Activated CD4-positive, alpha-beta T cell treated with anti-CD3 and anti-CD28 coated beads for 48 hours (primary cell): Measurements from ENCODE around the gene TRAPPC4.
"Not testable (repeated sequence)": the region's sequence is repeated elsewhere in the genome, so short reads cannot be mapped to it uniquely, and the experiment has no call there.

Source experiments
- DNase-seq: peaks from one replicate; pipeline ENCODE4 v3.0.0-alpha.2; 2020

Gene TRAPPC4

DNA sequence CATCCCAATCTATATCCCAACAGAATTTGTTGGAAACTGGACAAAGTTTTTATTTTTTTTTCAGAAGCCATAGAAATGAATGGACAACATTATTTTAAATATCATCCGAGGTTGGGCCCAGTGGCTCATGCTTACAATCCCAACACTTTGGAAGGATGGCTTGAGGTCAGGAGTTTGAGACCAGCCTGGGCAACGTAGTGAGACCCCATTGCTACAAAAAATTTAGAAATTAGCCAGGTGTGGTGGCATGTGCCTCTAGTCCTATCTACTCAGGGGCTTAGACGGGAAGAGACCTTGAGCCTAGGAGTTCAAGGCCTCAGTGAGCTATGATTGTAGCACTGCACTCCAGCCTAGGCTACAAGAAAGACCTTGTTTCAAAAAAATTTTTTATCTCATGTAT is 16.2 kb downstream of the TRAPPC4 start:
- no peak for DNase-seq

DNA sequence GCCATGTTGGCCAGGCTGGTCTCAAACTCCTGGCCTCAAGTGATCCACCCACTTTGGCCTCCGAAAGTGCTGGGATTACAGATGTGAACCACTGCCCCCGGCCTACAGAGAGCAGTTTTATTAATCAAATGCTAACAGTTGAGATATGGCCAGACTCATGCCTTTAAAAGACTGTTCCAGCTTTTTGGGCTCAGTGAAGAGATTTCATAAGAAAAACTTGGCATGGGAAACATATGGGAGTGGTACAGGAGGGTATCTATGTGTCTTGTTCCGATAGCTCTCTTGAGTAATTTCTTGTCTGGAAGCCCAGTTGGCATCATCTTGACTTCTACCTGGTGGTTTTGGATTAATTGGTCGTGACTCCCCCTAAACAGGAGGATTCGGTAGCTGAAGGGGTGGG is 20.3 kb downstream of the TRAPPC4 start:
- DNase-seq, result no peak

DNA sequence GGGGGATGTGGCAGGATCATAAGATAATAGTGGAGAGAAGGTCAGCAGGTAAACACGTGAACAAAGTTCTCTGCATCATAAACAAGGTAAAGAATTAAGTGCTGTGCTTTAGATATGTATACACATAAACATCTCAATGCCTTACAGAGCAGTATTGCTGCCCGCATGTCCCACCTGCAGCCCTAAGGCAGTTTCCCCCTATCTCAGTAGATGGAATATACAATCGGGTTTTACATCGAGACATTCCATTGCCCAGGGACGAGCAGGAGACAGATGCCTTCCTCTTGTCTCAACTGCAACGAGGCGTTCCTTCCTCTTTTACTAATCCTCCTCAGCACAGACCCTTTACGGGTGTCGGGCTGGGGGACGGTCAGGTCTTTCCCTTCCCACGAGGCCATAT is 20.9 kb downstream of the TRAPPC4 start:
- not testable (repeated sequence) for DNase-seq

DNA sequence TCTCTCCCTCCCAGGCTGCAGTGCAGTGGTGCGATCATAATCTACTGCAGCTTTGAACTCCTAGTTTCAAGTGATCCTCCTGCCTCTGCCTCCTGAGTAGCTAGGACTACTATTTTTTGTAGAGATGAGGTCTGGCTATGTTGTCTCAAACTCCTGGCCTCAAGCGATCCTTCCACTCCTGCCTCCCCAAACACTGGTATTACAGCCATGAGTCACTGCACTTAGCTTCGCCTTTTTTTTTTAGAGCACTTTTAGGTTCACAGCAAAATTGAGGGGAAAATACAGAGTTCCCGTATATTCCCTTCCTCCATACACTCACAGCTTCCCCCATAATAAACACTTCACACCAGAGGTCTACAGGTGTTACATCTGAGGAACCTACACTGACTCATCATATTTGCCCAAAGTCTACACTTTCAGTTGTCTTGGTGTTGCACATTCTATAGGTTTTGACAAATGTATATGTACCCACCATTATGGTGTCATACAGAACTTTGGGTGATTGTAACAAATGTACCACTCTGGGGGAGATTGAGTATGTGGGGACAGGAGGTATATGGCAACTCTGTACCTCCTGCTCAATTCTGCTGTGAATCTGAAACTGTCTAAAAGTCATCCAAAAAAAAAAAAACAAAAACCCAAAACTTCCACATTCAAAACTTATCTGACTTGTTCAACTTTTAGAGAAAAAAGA is 23.4 kb downstream of the TRAPPC4 start:
- DNase-seq, result no peak

DNA sequence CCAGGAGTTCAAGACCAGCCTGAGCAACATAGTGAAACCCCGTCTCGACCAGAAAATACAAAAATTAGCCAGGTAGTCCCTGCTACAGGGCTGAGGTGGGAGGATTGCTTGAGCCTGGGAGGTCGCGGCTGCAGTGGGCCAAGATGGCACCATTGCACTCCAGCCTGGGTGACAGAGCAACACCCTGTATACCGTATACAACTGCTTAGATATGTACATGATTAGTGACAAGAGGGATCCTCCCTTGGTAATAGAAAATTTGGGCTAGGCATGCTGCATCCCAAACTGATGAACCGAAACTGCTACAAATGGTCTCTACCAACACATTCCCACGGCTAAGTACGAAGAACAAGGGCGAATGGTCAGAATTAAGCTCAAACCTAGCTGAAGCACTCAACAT is 24.4 kb downstream of the TRAPPC4 start:
- no peak for DNase-seq

DNA sequence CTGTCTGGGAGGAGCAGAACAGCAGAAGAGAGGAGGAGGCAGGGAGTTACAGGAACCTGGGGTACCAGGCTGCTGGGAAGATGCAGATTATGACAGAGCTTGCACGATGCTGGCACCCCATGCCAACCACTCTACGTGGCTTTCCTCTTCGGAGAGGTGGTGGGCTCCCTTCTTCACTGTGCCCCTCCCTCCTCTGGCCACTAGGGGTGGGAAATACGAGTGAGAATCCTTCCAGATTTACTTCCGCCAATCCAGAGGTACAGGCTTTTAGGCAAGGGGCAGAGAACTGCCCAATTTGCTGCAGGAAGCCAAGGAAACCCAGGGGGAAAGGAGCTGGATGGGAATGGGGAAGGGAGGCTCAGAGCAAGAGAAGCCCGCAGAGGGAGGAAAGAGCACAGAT is 26.1 kb downstream of the TRAPPC4 start:
- DNase-seq, result no peak

DNA sequence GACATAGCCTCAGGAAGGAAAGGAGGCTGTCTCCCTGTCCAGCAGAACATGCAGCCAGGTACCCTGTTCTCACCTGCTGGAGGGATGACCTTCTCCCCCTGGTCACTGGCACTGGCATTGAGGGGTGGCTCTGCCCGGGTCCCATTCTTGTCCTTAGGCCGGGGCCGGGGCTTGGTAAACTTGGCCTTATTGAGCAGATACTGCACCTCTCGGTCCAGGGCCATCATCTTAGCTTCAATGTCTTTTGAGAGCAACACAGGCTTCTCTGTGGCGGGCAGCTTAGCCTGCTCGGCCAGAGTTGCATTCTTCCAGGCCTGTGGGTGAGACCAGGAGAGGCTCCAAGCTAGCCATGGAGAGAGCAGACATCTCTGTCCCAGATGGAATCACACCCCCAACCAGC is 27.9 kb downstream of the TRAPPC4 start:
- no peak for DNase-seq

DNA sequence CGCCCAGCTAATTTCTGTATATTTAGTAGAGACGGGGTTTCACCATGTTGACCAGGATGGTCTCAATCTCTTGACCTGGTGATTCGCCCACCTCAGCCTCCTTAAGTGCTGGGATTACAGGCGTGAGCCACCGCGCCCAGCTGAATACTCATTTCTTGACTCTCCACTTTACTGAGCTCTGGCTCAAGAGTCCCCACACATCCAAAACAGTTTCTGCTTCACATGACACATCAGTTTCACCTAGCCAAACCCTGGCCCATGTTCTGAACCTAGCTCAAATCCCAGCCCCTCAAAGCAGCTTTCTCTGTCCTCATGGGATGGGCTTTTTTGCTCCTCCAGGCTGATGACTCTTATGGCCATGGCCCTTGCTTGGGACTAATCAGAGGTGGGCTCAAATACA is 28.6 kb downstream of the TRAPPC4 start:
- DNase-seq, result peak; percentile 23

DNA sequence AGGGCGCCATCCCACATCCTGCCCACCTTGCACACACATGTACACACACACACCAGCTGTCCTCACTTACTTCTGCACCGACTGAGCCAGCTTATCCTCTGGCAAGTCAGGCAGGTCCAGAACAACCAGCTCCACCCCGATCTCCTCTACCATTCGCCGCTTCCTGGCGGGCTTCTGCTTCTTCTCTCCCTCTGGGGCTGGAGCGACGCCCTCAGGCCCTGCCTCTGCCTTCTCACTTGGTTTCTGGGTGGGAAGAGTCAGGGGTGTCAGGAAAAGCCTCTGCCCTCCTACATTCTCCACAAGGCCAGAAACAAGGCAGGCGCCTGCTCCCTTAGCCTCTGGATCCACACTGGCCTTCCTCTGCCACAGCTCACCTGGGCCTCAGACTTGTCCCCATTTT is 30.1 kb downstream of the TRAPPC4 start:
- no peak for DNase-seq

DNA sequence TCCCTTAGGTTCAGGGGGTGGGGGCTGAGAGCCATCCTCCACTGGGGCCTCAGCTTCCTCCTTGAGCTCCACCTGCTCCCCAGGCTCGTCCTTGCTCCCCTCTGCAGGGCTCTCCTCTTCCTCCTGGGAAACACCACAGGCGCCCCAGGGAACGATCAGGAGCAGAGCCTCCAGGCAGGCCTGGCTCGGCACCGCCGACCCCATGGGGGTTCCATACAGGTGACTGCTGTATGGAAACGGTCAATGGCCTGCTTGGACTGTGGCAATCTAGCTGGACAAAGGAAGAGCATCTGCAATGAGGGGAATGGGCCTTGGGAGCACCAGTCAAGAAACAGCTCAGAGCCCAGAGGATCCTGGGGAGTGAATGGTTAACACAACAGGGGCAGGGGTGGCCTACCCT is 30.5 kb downstream of the TRAPPC4 start:
- DNase-seq, result no peak

DNA sequence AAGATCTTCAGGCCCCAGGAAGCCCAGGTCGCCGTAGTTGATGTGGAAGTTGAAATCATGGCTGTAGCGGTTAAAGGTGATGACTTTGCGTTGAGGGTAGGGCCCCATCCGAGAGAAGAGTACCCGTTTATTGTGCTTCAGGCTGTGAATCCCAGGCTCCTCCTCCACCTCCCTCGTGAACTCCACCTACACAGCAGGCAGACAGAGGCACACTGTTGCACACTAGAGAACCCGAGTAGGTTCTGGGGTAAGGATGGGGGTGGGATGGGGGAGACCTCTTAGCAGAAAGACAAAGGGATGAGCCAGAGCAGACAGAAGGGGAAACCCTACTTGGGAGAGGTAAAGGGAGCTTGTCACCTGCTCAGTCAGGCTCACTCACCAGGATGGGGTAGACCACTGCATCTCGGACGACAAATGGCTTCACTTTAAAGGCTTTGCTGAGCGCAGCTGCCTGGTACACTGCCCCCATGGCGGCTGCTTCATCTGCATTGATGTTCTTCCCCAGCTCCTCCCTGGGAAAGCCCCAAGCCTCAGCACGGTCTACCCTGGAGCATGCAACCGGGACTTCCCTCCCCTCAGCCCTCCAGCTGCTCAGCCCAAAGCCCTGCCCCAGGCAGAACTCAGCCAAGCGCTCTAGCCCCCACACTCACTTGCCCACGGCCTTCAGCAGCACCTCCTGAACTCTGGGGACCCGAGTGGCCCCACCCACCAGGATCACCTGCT is 33.0 kb downstream of the TRAPPC4 start:
- peak; percentile 15 for DNase-seq

DNA sequence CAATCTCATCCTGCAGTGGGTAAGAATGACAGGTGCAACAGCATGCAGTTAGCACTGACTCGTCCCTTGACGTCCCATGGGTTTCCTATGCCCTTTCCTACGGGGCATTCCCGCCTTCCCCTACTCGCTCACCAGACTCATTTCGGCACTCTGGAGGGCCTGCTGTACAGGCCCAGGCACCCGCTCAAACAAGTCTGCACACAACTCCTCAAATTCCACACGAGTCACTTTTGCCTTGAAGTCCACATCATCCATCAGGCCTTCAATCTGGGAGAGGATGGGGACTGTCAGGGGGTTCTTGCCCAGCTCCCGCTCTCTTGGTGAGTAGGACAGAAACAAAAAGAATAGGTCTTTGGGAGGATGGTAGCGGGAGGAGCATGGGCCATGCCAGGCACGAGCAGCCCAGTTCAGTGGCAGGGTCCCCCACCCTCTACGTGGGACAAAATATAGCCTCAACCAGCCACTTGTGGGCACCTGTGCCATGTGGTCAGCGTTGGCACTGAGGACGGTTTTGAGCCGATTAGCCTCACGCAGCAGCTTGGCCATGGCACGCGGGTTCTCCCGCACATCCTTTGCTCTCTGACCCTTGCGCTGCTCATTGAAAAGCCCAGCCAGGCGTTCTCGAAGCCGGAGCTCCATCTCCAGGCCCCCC is 33.7 kb downstream of the TRAPPC4 start:
- DNase-seq, result no peak

DNA sequence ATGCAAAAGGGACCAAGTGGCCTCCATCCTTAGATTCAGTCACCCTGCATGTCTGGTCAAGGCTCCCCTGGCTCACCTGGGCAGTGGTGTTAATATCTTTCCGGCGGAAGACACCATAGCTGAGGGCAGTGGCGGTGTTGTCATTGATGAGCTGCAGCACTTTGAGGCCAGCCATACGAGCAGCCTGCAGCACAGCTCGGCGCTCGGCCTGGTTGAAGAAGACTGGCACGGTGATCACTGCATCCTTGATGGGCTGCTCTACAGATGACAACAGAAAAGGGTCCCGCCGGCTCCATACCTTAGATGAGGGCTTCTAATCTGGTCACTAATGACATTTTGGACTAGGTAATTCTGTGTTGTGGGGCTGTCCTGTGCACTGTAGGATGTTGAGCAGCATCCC is 35.9 kb downstream of the TRAPPC4 start:
- DNase-seq, result no peak

DNA sequence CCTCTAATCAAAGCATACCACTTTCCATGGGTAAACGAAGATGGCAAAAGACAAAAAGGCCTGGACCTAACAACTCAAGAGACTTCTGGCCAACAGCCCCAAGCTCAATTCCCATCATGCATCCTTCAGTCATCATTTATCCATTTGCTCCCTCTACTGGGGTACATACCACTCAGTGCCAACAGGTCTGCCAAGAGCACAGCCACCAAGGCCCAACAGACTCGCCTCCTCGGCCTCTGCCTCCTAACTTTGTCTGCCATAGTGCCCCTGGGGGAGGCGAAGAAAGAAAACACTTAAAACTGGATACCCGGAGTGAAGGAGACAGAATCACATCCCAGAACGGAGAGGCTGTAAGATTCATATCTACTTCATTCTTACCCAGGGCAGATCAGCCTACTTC is 37.3 kb downstream of the TRAPPC4 start:
- DNase-seq, result peak; percentile 30

DNA sequence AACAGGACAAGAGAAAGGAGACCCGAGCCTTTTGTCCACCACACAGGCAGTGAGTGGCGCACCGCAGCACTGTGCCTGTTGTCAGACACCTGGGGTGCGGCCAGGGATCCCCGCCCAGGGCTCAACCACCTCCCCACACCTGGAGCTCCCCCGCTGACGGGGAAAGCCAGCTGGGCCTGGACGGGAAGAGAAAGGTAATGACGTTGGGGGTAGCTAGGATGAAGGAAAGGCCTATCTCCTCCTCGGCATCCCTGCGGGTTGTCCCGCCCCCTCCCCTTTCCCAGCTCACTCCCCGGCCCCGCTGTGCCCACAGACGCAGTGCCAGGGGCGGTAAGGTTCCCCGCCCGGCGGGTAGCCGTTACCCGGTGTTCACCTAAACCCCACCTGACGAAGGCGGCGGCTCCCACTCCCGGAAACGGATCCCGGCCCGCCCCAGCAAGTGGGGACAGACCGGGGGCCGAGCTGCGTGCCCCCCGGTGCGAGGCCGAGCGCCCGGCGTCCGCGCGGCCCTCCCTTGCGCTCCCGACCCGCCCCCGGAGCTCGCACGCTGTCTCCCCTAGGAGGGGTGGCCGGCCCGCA is 37.9 kb downstream of the TRAPPC4 start:
- peak; percentile 50 for DNase-seq

DNA sequence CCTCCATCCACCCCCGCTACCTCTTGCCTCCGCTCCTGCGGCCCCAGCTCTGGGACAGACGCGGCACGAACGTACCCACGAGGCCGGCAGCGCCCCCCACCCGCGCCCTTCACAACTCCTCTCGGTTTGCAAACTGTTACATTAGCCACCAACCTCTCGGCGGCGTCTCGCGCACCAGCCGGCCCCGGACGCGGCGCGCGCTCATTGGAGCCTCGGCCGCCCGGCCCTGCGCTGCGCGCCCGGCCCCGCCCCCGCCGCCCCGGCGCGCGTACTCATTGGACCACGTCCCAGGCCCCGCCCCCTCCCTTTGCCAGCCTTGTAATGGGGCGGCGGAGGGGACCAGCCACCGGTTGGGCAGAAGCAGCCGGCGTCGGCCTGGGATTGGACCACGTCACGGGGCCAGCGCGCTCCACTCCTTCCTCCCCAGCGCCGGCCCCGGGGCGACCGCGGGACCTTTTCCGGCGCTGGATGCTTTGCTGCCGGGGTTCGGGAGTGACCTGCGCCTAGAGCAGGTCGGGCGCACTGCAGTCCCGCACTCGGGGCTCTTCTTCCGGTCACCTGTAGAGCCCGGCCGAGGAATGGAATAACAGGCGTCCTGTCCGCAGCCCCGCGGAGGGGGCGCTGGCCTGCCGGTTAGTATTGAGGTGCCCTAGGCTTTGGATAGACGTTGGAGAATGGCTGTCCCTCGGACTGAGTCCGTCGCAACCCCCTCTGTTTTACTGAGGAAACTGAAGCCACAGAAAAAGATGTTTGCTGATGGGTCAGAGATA is 38.6 kb downstream of the TRAPPC4 start, which contains the start of gene HYOU1:
HYOU1 (minus strand) TSS at position 206 of the 770 bp plus-strand sequence. CDS start 1,045 bp downstream, outside the sequence.
- peak; percentile 99 for DNase-seq

DNA sequence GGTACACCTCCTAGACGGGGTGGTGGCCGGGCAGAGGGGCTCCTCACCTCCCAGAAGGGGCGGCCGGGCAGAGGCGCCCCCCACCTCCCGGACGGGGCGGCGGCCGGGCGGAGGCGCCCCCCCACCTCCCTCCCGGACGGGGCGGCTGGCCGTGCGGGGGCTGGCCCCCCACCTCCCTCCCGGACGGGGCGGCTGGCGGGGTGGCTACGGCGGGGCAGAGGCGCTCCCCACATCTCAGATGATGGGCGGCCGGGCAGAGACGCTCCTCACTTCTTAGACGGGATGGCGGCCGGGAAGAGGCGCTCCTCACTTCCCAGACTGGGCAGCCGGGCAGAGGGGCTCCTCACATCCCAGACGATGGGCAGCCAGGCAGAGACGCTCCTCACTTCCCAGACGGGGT is 40.6 kb downstream of the TRAPPC4 start:
- DNase-seq, result not testable (repeated sequence)

DNA sequence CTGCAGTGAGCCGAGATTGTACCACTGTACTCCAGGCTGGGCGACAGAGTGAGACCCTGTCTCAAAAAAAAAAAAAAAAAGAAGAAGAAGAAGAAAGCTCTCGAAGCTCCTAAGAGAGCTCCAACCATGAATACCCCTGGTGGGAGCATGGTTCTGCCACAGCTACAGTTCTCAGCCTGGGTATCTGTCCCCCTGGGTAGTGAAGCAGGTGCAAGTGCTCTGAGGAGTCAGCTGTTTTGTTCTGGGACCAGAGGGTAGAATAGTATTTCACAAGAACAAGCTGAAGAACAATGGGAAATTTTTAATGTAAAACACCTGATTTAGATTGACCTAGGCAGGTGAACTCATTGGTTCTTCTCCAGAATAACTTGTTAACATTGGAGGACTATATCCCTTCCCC is 42.7 kb downstream of the TRAPPC4 start:
- no peak for DNase-seq

DNA sequence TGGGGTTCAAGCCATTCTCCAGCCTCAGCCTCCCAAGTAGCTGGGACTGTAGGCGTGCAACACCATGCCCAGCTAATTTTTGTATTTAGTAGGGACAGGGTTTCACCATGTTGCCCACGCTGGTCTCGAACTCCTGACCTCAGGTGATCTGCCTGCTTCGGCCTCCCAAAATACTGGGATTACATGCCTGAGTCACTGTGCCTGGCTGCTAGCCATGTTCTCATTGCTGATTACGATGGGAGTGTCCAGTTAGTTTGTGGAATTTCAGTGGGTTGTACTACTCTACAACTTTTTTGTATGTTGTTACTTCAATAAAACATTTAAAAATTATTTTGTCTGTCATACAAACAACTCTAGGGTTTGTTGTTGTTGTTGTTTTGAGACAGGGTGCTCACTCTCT is 44.2 kb downstream of the TRAPPC4 start:
- no peak for DNase-seq

DNA sequence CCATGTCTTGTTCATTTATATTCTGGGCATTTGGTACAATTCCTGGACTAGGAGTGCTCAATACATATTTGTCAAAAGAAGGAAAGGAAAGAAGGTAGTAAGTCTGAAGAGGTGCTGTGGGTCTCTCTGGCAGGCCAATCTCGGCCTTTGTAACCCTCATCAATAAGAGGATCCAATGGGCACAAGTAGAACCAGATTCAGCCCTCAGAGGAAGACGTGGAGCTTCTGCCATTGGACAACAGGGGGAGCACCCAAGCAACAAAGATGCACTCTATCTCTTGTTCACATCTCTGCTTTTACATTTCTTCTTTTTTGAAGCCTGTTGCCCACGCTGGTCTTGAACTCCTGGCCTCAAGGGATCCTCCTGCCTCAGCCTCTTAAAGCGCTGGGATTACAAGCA is 46.8 kb downstream of the TRAPPC4 start:
- peak; percentile 61 for DNase-seq

DNA sequence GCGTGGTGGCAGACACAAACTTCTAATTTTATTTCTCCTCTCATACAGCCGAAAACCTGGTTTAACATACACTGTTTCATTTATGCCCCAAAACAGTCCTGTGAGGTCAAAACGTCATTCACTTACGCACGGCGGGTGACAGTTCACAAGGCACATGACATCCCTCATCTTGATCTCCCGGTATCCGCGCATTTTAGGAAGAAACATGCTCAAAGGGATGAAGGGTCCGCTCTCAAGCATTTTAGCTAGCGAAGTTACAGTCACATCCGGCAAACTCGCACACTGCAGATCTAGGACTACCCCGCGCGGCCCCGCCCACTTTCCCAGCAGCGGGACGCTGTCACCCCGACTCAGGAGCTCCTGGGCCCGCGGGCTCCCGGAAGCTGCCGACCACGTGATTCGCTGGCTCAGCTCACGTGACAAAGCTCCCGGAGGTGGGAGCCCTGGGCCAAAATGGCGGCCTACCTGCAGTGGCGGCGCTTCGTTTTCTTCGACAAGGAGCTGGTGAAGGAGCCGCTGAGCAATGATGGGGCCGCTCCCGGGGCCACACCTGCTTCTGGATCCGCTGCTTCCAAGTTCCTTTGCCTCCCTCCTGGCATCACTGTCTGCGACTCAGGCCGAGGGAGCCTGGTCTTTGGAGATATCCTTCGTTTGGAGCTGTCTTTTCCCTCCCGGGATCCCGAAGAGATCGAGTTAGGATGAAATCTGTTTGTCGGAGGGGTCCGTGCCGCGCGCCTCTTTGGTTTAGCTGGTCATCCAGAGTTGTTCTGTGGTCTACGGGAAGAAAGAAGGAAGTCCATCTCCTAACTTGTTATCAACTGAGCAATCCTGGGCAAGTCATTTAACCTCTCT is 49.0 kb downstream of the TRAPPC4 start, which contains the start of gene VPS11:
VPS11 (plus strand) TSS at position 448 of the 852 bp plus-strand sequence; CDS start at position 454, 6 bp downstream.
- DNase-seq, result peak; percentile 99
